ENCODE results near the gene ACP1. TPM values are rescaled to one million over a fixed set of nuclear protein-coding genes. Genes with fewer than 3 reads are reported as not detected.

ACP1 gene
- total RNA-seq, 2 donors from 2014 or later: 111 to 144 TPM

DNA sequence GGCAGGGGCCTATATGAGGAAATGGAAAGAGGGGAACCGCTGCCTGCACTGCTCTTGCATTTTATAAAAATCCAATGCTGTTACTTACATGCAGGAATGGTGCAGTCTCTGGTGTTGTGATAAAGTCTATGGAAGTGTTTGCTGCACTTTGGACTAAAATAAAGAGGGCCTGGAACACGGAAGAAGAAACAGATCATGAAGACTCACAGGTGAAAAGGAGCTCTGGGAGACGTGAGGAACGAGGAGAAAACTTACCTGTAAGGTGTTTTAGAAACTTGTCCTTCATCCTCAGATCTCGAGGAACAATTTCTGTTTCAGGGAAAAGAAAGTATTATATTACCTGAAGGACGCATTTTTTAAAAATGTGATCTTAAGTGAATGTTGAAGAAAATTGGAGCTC lies 21.3 kb downstream of the ACP1 start:
- peak overlapping the region; percentile 0 for H3K4me3 Mint-ChIP-seq
- no peak for DNase-seq
- Histone ChIP-seq H3K9me3 (ENCODE audit: control insufficient read depth, low read length) (no peaks in the 10 kb centered on the region), H3K9ac (ENCODE audit: extremely low read depth, low read length, poor library complexity, severe bottlenecking) (no peak overlapping the region), H3K36me3 (ENCODE audit: control insufficient read depth, insufficient read depth, low read length) (peaks cover 2% of the 10 kb centered on the region), H3K4me3 (ENCODE audit: low read length) (no peak overlapping the region), H3K27me3 (ENCODE audit: control insufficient read depth, insufficient read depth, low read length, poor library complexity, severe bottlenecking) (peaks cover 46% of the 10 kb centered on the region), H3K4me1 (ENCODE audit: control insufficient read depth, insufficient read depth, low read length) (peaks cover 16% of the 10 kb centered on the region), H3K27ac (ENCODE audit: low read depth, low read length) (no peak overlapping the region)
- WGBS, 2 experiments (ENCODE audit: insufficient coverage in 1 of 2, insufficient read length in 1 of 2): 80 to 81% methylated on average over 5 to 6 of the region's 6 CpGs
- H3K27me3 Mint-ChIP-seq (ENCODE audit: insufficient read depth): peaks cover 45% of the 10 kb centered on the region
- no peak overlapping the region for H3K27ac Mint-ChIP-seq
- TF ChIP-seq, protein P1, sequence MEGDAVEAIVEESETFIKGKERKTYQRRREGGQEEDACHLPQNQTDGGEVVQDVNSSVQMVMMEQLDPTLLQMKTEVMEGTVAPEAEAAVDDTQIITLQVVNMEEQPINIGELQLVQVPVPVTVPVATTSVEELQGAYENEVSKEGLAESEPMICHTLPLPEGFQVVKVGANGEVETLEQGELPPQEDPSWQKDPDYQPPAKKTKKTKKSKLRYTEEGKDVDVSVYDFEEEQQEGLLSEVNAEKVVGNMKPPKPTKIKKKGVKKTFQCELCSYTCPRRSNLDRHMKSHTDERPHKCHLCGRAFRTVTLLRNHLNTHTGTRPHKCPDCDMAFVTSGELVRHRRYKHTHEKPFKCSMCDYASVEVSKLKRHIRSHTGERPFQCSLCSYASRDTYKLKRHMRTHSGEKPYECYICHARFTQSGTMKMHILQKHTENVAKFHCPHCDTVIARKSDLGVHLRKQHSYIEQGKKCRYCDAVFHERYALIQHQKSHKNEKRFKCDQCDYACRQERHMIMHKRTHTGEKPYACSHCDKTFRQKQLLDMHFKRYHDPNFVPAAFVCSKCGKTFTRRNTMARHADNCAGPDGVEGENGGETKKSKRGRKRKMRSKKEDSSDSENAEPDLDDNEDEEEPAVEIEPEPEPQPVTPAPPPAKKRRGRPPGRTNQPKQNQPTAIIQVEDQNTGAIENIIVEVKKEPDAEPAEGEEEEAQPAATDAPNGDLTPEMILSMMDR (conservative IDR thresholded peaks at IDR 0.05): no peak
- peaks cover 41% of the 10 kb centered on the region for H3K4me1 Mint-ChIP-seq
- peaks cover 18% of the 10 kb centered on the region for H3K36me3 Mint-ChIP-seq (ENCODE audit: low read depth)
- no peaks in the 10 kb centered on the region for H3K9me3 Mint-ChIP-seq

DNA sequence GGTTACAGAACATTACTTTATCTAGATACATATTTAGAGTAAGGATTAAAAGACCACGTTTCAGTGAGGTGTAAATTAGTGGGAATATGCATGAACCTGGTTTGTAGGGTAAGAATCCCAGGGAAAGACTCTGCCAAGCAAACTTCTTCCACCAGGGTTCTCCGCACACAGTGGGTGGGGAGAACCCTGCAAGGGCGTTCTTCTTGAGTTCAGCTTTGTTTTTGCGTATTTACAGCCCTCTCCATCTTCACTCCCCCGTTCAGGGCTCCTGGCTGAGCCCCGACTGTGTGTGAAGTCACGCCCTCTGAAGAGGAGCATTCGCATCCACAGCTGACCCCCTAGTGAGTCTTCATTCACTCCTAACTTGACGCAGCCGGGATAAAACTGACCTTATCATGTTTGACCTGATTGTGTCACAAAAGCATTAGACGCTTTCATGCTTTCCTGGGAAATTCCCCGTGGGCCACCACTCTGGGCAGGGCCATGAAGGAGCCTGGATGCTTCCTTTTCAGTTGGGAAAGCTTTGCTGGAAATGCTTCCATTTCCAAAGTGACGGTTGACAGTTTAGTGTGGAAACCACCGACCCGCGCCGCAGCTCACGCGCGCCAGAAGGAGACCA lies 22.1 kb downstream of the ACP1 start:
- H3K9me3 Mint-ChIP-seq: no peaks in the 10 kb centered on the region
- H3K27ac Mint-ChIP-seq: no peak overlapping the region
- H3K27ac ChIP-seq (ENCODE audit: low read depth, low read length): no peak overlapping the region
- H3K4me3 Mint-ChIP-seq: peak overlapping the region; percentile 49
- H3K9me3 ChIP-seq (ENCODE audit: control insufficient read depth, low read length): no peaks in the 10 kb centered on the region
- 3 to 6% methylated on average over 10 to 20 of the region's 20 CpGs for WGBS, 2 experiments (ENCODE audit: insufficient coverage in 1 of 2, insufficient read length in 1 of 2)
- TF ChIP-seq, protein P1 (conservative IDR thresholded peaks at IDR 0.05): peak; percentile 23
- no peaks in the 10 kb centered on the region for H3K36me3 ChIP-seq (ENCODE audit: control insufficient read depth, insufficient read depth, low read length)
- peak; percentile 84 for DNase-seq
- peaks cover 10% of the 10 kb centered on the region for H3K36me3 Mint-ChIP-seq (ENCODE audit: low read depth)
- peaks cover 54% of the 10 kb centered on the region for H3K27me3 ChIP-seq (ENCODE audit: control insufficient read depth, insufficient read depth, low read length, poor library complexity, severe bottlenecking)
- H3K27me3 Mint-ChIP-seq (ENCODE audit: insufficient read depth): peaks cover 50% of the 10 kb centered on the region
- H3K9ac ChIP-seq (ENCODE audit: extremely low read depth, low read length, poor library complexity, severe bottlenecking): peak overlapping the region; percentile 11
- peaks cover 16% of the 10 kb centered on the region for H3K4me1 ChIP-seq (ENCODE audit: control insufficient read depth, insufficient read depth, low read length)
- H3K4me3 ChIP-seq (ENCODE audit: low read length): peak overlapping the region; percentile 55
- peaks cover 41% of the 10 kb centered on the region for H3K4me1 Mint-ChIP-seq

DNA sequence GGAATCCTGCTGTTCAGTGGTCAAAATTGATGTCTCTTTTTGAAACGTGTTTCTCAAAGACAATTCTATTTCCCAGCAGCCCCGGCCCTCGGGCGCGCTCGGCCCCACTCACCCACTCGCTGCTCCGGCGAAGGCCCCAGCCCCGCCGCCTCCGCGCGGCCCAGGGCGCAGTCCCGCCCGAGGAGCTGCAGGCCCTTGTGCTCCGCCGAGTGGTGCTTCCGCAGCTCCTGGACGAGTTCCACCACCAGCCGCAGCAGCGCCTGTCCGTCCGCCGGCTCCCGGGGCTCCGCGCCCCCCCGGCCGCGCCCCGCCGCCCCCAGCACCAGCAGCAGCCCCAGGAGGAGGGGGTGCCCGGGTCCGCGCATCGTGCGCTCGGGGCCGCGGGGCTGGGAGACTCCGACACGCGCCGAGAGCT lies 22.7 kb downstream of the ACP1 start:
- WGBS, 2 experiments (ENCODE audit: insufficient coverage in 1 of 2, insufficient read length in 1 of 2): 1% methylated on average over 46 of the region's 46 CpGs; no CpG with 5 or more reads in 1 of the 2 experiments
- Histone ChIP-seq H3K4me1 (ENCODE audit: control insufficient read depth, insufficient read depth, low read length) (peaks cover 16% of the 10 kb centered on the region), H3K9me3 (ENCODE audit: control insufficient read depth, low read length) (no peaks in the 10 kb centered on the region), H3K9ac (ENCODE audit: extremely low read depth, low read length, poor library complexity, severe bottlenecking) (peak overlapping the region; percentile 11), H3K36me3 (ENCODE audit: control insufficient read depth, insufficient read depth, low read length) (no peaks in the 10 kb centered on the region), H3K27ac (ENCODE audit: low read depth, low read length) (no peak overlapping the region), H3K27me3 (ENCODE audit: control insufficient read depth, insufficient read depth, low read length, poor library complexity, severe bottlenecking) (peaks cover 60% of the 10 kb centered on the region), H3K4me3 (ENCODE audit: low read length) (peak overlapping the region; percentile 55)
- Mint-ChIP-seq H3K27me3 (ENCODE audit: insufficient read depth) (peaks cover 55% of the 10 kb centered on the region), H3K9me3 (no peaks in the 10 kb centered on the region), H3K4me1 (peaks cover 41% of the 10 kb centered on the region), H3K36me3 (ENCODE audit: low read depth) (peaks cover 4% of the 10 kb centered on the region), H3K4me3 (peak overlapping the region; percentile 49), H3K27ac (no peak overlapping the region)
- TF ChIP-seq, protein P1 (conservative IDR thresholded peaks at IDR 0.05): no peak
- DNase-seq: peak; percentile 80

All from endodermal cell (in vitro differentiated cells).